ENCODE results near the gene GFI1B. TPM values are rescaled to one million over a fixed set of nuclear protein-coding genes. Genes with fewer than 3 reads are reported as not detected.

The GFI1B gene
- total and polyA plus RNA-seq, 2 of the 13 experiments (the other 11 are each of a cell fraction or from before 2014, with no cell fraction given) = 0.15 to 0.51 TPM

- TF ChIP-seq NRL (CRISPR knock-in tag; IDR thresholded peaks at IDR 0.05; ENCODE audit: borderline replicate concordance) (peak; percentile 65; the same call in 1 of the 2 replicates), ZNF790 (CRISPR knock-in tag; IDR thresholded peaks at IDR 0.05; ENCODE audit: borderline replicate concordance) (0 out of 2 replicates have a peak, but pooled peaks have one; percentile 85), KDM5A (IDR thresholded peaks at IDR 0.05; ENCODE audit: borderline replicate concordance, low read length) (peak; percentile 89), ATF7 (IDR thresholded peaks at IDR 0.05) (no peak), ATF7 (CRISPR knock-in tag; IDR thresholded peaks at IDR 0.05) (no peak), THAP11 (CRISPR knock-in tag; IDR thresholded peaks at IDR 0.05) (peak; percentile 86), SATB2 (CRISPR knock-in tag; IDR thresholded peaks at IDR 0.05) (no peak), XBP1 (CRISPR knock-in tag; IDR thresholded peaks at IDR 0.05) (no peak), HES4 (CRISPR knock-in tag; IDR thresholded peaks at IDR 0.05; ENCODE audit: borderline replicate concordance) (peak; percentile 34; the same call in 1 of the 2 replicates), ARNT2 (CRISPR knock-in tag; IDR thresholded peaks at IDR 0.05; ENCODE audit: low read depth) (0 out of 2 replicates have a peak, but pooled peaks have one; percentile 43), ZNF253 (CRISPR knock-in tag; IDR thresholded peaks at IDR 0.05; ENCODE audit: borderline replicate concordance) (no peak), RBM39 (IDR thresholded peaks at IDR 0.05; ENCODE audit: low read depth, low read length, poor library complexity, severe bottlenecking) (peak; percentile 96), RARG (CRISPR knock-in tag; IDR thresholded peaks at IDR 0.05; ENCODE audit: low read depth) (no peak), ASH2L (IDR thresholded peaks at IDR 0.05; ENCODE audit: insufficient read length, low read depth, low read length) (peak; percentile 98), ZNF143 (CRISPR knock-in tag; IDR thresholded peaks at IDR 0.05) (no peak), TFE3 (CRISPR knock-in tag; IDR thresholded peaks at IDR 0.05) (peak; percentile 97), ZNF616 (CRISPR knock-in tag; IDR thresholded peaks at IDR 0.05; ENCODE audit: low read depth) (peak; percentile 44; the same call in 1 of the 2 replicates), ZNF513 (CRISPR knock-in tag; conservative IDR thresholded peaks at IDR 0.05) (no peak), MIER2 (CRISPR knock-in tag; IDR thresholded peaks at IDR 0.05) (0 out of 2 replicates have a peak, but pooled peaks have one; percentile 25), GLI4 (CRISPR knock-in tag; IDR thresholded peaks at IDR 0.05; ENCODE audit: borderline replicate concordance) (peak; percentile 90; the same call in 1 of the 2 replicates), ZNF552 (CRISPR knock-in tag; IDR thresholded peaks at IDR 0.05; ENCODE audit: borderline replicate concordance) (no peak), ZNF792 (CRISPR knock-in tag; IDR thresholded peaks at IDR 0.05) (peak; percentile 66), ZNF75D (CRISPR knock-in tag; IDR thresholded peaks at IDR 0.05; ENCODE audit: borderline replicate concordance) (no peak), CCDC6 (CRISPR knock-in tag; IDR thresholded peaks at IDR 0.05) (peak; percentile 46; the same call in 1 of the 2 replicates), ZNF589 (CRISPR knock-in tag; conservative IDR thresholded peaks at IDR 0.05) (no peak), ZNF12 (CRISPR knock-in tag; IDR thresholded peaks at IDR 0.05) (no peak), ZNF256 (CRISPR knock-in tag; conservative IDR thresholded peaks at IDR 0.05) (no peak; the same call in 1 of the 2 replicates)
- TF ChIP-seq, protein P1, sequence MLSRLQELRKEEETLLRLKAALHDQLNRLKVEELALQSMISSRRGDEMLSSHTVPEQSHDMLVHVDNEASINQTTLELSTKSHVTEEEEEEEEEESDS (CRISPR knock-in tag; IDR thresholded peaks at IDR 0.05; ENCODE audit: borderline replicate concordance) = no peak
Measured at GRCh38 chr9:132944294-132945185, 34.0 kb upstream of the GFI1B start, which contains the start of gene TSC1 (continued).

All from HepG2 (cell line).